Stimulated activated CD4-positive, alpha-beta T cell treated with anti-CD3 and anti-CD28 coated beads, Interleukin-4, amount 100 ng/mL, for 4 hours (primary cell): ENCODE data around the gene PFKFB1.
A peak's percentile ranks its signal among the peaks of the same experiment; 100 is the strongest.

ENCODE experiments used
- DNase-seq, 2 experiments: peaks; one replicate each; pipeline ENCODE4 v3.0.0-alpha.2; 2020

PFKFB1 gene

GRCh38 chrX:54994099-54994498 is at the start of gene PFKFB1:
TSS of gene PFKFB1 (minus strand) at chrX:54994188. CDS start at chrX:54994007, 181 bp downstream.
- no peak for DNase-seq

GRCh38 chrX:55041514-55041913 is 47.5 kb upstream of the PFKFB1 start:
- DNase-seq = no peak

- no peak for DNase-seq
Measured at GRCh38 chrX:55039471-55039870, 45.5 kb upstream of the PFKFB1 start.

GRCh38 chrX:55033429-55033828 is 39.4 kb upstream of the PFKFB1 start:
- DNase-seq = no peak

GRCh38 chrX:55030271-55031205 is 36.5 kb upstream of the PFKFB1 start, which contains the start of gene ALAS2:
TSS of gene ALAS2 (minus strand) at chrX:55030977. CDS start at chrX:55026000, 4,977 bp downstream.
- no peak for DNase-seq

- DNase-seq = no peak
Measured at GRCh38 chrX:55029291-55029690, 35.3 kb upstream of the PFKFB1 start.

- DNase-seq = no peak
Measured at GRCh38 chrX:55028611-55029010, 34.6 kb upstream of the PFKFB1 start.

- no peak for DNase-seq
Measured at GRCh38 chrX:55028040-55028439, 34.1 kb upstream of the PFKFB1 start.

- no peak for DNase-seq
Measured at GRCh38 chrX:55026840-55027239, 32.9 kb upstream of the PFKFB1 start.

- DNase-seq = no peak
Measured at GRCh38 chrX:55026143-55026542, 32.2 kb upstream of the PFKFB1 start.

- DNase-seq = no peak
Measured at GRCh38 chrX:55014897-55015299, 20.9 kb upstream of the PFKFB1 start.

- no peak for DNase-seq
Measured at GRCh38 chrX:55011294-55011693, 17.3 kb upstream of the PFKFB1 start.

GRCh38 chrX:55008571-55009358 is 14.8 kb upstream of the PFKFB1 start:
- DNase-seq = no peak

- no peak for DNase-seq
Measured at GRCh38 chrX:55007656-55008055, 13.7 kb upstream of the PFKFB1 start.

- DNase-seq = no peak
Measured at GRCh38 chrX:55006827-55007621, 13.0 kb upstream of the PFKFB1 start.

GRCh38 chrX:55005256-55005655 is 11.3 kb upstream of the PFKFB1 start:
- DNase-seq = no peak

- no peak for DNase-seq
Measured at GRCh38 chrX:55004231-55004630, 10.2 kb upstream of the PFKFB1 start.

GRCh38 chrX:54999717-55000598 is 6.0 kb upstream of the PFKFB1 start, which contains the start of gene APEX2:
TSS of gene APEX2 (plus strand) at chrX:55000363. CDS start at chrX:55000423, 60 bp downstream.
- peak; percentile 80 to 89 for DNase-seq

GRCh38 chrX:54995621-54996020 is 1.6 kb upstream of the PFKFB1 start:
- no peak for DNase-seq

- no peak for DNase-seq
Measured at GRCh38 chrX:54994668-54995351, 822 bp upstream of the PFKFB1 start.
